Measurements from ENCODE around the gene HP1BP3. TPM values are rescaled to one million over a fixed set of nuclear protein-coding genes. Genes with fewer than 3 reads are reported as not detected.

The HP1BP3 gene
- polyA plus RNA-seq, 4 donors, result 239 to 389 (median 318) TPM

GRCh38 chr1:20715406-20715805 lies 71.7 kb downstream of the HP1BP3 start:
- no peak for DNase-seq (ENCODE audit: low read depth in 4 of 4, low spot score in 2 of 4)

- no peak for DNase-seq (ENCODE audit: low read depth in 4 of 4, low spot score in 2 of 4)
Measured at GRCh38 chr1:20713440-20713839, 73.7 kb downstream of the HP1BP3 start.

GRCh38 chr1:20712215-20712577 lies 74.9 kb downstream of the HP1BP3 start:
- DNase-seq (ENCODE audit: low read depth in 4 of 4, low spot score in 2 of 4), result no peak

GRCh38 chr1:20711285-20712214 lies 75.6 kb downstream of the HP1BP3 start:
- no peak for DNase-seq (ENCODE audit: low read depth in 4 of 4, low spot score in 2 of 4)

GRCh38 chr1:20710469-20711284 lies 76.4 kb downstream of the HP1BP3 start:
- no peak for DNase-seq (ENCODE audit: low read depth in 4 of 4, low spot score in 2 of 4)

- no peak for DNase-seq (ENCODE audit: low read depth in 4 of 4, low spot score in 2 of 4)
Measured at GRCh38 chr1:20709868-20710267, 77.2 kb downstream of the HP1BP3 start.

- no peak for DNase-seq (ENCODE audit: low read depth in 4 of 4, low spot score in 2 of 4)
Measured at GRCh38 chr1:20708891-20709290, 78.2 kb downstream of the HP1BP3 start.

- no peak for DNase-seq (ENCODE audit: low read depth in 4 of 4, low spot score in 2 of 4)
Measured at GRCh38 chr1:20708057-20708456, 79.0 kb downstream of the HP1BP3 start.

- no peak for DNase-seq (ENCODE audit: low read depth in 4 of 4, low spot score in 2 of 4)
Measured at GRCh38 chr1:20706841-20707240, 80.3 kb downstream of the HP1BP3 start.

- DNase-seq (ENCODE audit: low read depth in 4 of 4, low spot score in 2 of 4), result no peak
Measured at GRCh38 chr1:20705203-20705755, 81.8 kb downstream of the HP1BP3 start.

GRCh38 chr1:20704390-20705202 lies 82.5 kb downstream of the HP1BP3 start:
- DNase-seq (ENCODE audit: low read depth in 4 of 4, low spot score in 2 of 4), result no peak

- DNase-seq (ENCODE audit: low read depth in 4 of 4, low spot score in 2 of 4), result no peak
Measured at GRCh38 chr1:20703124-20703756, 83.9 kb downstream of the HP1BP3 start.

GRCh38 chr1:20702416-20702815 lies 84.7 kb downstream of the HP1BP3 start:
- DNase-seq (ENCODE audit: low read depth in 4 of 4, low spot score in 2 of 4), result no peak

- DNase-seq (ENCODE audit: low read depth in 4 of 4, low spot score in 2 of 4), result no peak
Measured at GRCh38 chr1:20701847-20702246, 85.3 kb downstream of the HP1BP3 start.

- no peak for DNase-seq (ENCODE audit: low read depth in 4 of 4, low spot score in 2 of 4)
Measured at GRCh38 chr1:20701446-20701845, 85.7 kb downstream of the HP1BP3 start.

- no peak for DNase-seq (ENCODE audit: low read depth in 4 of 4, low spot score in 2 of 4)
Measured at GRCh38 chr1:20700636-20701215, 86.4 kb downstream of the HP1BP3 start.

- no peak for DNase-seq (ENCODE audit: low read depth in 4 of 4, low spot score in 2 of 4)
Measured at GRCh38 chr1:20699558-20699957, 87.5 kb downstream of the HP1BP3 start.

GRCh38 chr1:20698195-20698910 lies 88.8 kb downstream of the HP1BP3 start:
- DNase-seq (ENCODE audit: low read depth in 4 of 4, low spot score in 2 of 4), result no peak

- no peak for DNase-seq (ENCODE audit: low read depth in 4 of 4, low spot score in 2 of 4)
Measured at GRCh38 chr1:20697563-20697962, 89.5 kb downstream of the HP1BP3 start.
